Body of pancreas (tissue), 4 donors: ENCODE data around the gene IL17C.

Experiments
- POLR2A ChIP-seq, 3 donors: fragments of 450-650 bp; IDR thresholded peaks; one replicate each; pipeline ENCODE4 v1.6.1; 2016; ENCODE audit warnings: antibody characterized with exemption in 3 of 3, mild to moderate bottlenecking in 2 of 3
- TF ChIP-seq, protein P1 (sequence below), 7 experiments: fragments of 450-650 bp in 4 of 7; fragments of 200-600 bp in 3 of 7; sonication (generic) in 3 of 7; IDR thresholded peaks; one replicate each; pipeline ENCODE4 v1.5.1; 2016 to 2019; ENCODE audit warnings: antibody characterized with exemption in 7 of 7

DNA sequence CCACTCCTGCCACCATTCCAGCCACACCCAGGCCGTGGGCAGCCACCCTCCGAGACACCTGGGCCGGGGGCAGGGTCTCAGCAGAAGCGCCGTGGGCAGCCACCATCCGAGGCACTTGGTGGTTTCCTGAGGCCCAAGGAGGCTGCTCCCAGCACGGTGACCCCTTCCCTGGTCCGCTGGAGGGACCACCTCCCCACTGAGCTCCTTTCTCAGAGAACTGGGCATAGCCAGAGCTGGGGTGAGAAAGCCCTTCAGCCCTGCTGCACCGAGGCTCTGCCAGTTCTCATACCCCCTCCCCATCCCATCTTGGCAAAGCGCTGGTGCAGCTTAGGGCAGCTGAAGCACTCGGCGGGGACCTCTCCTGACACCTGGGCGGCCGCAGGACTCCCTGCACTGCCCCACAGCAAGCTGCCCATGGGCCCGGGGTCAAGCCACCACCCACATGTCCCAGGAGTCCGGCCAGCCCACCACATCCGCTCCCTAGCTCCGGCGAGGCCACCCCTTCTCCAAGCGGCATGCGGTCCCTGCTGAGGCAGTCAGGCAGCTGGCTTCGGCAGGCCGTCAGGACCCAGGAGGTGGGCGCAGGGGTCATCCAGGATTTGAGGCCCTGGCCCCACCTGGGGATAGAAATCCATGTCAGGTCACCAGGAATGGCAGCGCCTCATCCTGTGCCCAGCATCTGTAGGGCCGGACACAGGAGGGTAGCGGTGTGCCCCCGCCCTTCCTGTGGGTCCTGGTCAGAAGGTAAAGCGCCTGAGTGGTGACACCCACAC, 13.8 kb downstream of the IL17C start:
- TF ChIP-seq, protein P1, sequence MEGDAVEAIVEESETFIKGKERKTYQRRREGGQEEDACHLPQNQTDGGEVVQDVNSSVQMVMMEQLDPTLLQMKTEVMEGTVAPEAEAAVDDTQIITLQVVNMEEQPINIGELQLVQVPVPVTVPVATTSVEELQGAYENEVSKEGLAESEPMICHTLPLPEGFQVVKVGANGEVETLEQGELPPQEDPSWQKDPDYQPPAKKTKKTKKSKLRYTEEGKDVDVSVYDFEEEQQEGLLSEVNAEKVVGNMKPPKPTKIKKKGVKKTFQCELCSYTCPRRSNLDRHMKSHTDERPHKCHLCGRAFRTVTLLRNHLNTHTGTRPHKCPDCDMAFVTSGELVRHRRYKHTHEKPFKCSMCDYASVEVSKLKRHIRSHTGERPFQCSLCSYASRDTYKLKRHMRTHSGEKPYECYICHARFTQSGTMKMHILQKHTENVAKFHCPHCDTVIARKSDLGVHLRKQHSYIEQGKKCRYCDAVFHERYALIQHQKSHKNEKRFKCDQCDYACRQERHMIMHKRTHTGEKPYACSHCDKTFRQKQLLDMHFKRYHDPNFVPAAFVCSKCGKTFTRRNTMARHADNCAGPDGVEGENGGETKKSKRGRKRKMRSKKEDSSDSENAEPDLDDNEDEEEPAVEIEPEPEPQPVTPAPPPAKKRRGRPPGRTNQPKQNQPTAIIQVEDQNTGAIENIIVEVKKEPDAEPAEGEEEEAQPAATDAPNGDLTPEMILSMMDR (IDR thresholded peaks at IDR 0.05), result no peak
- TF ChIP-seq POLR2A (IDR thresholded peaks at IDR 0.05), result no peak
